ENCODE measurements around the gene TLK1. TPM values are rescaled to one million over a fixed set of nuclear protein-coding genes. Genes with fewer than 3 reads are reported as not detected.

The TLK1 gene
- total and polyA plus RNA-seq, 9 of the 15 experiments (the other 6 are each of a cell fraction or from before 2014, with no cell fraction given) = 20.2 to 101 (median 40.5) TPM

DNA sequence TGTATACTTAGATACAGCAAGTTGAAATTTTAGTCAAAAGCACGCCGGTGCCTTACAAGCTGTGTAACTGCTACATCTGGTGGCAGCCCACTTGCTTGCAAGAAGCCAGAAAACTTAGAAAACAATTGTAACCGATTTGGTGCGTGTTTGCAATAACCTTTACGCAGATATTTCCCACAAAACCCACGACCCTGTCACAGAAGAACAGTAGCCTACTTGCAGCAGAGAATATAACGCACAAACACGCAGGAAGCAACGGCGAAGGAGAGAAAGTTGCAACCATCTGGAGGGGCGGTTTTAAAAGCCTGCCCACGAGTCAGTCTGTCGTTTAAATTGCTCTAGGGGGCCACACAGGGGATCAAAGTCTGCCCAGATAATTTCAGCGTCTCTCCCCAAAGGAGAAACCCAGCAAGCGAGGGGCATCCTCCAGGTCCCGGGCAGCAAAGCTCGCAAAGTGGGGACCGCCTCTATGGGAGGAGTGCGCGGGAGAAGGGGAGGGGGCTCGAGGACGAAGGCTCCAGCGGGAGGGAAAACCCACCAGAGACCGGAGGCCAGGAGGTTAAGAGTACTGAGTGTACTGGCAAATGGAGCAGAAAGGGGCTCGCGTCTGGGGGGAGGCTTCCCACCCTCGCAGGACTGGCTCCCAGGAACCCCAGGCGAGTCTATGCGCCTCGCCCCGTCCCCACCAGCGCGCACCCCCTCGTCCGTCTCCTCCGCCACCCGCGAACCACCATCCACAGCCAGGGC lies 1.1 kb downstream of the TLK1 start (continued):
- TF ChIP-seq MEF2D (tag; conservative IDR thresholded peaks at IDR 0.05; ENCODE audit: low read depth) = no peak
- no peak for TF ChIP-seq ZNF174 (CRISPR knock-in tag; IDR thresholded peaks at IDR 0.05)
- TF ChIP-seq RERE (CRISPR knock-in tag; IDR thresholded peaks at IDR 0.05; ENCODE audit: borderline replicate concordance) = no peak
- TF ChIP-seq ZNF282 (CRISPR knock-in tag; IDR thresholded peaks at IDR 0.05) = no peak
- TF ChIP-seq FOXP4 (CRISPR knock-in tag; IDR thresholded peaks at IDR 0.05; ENCODE audit: borderline replicate concordance) = no peak
- TF ChIP-seq IRF1 (CRISPR knock-in tag; IDR thresholded peaks at IDR 0.05; ENCODE audit: borderline replicate concordance) = no peak
- TF ChIP-seq NFRKB (IDR thresholded peaks at IDR 0.05; ENCODE audit: low read depth) = peak; percentile 14
- TF ChIP-seq ZNF347 (CRISPR knock-in tag; IDR thresholded peaks at IDR 0.05; ENCODE audit: low read depth) = no peak
- TF ChIP-seq SMAD3 (CRISPR knock-in tag; conservative IDR thresholded peaks at IDR 0.05) = no peak
- TF ChIP-seq TRIM25 (IDR thresholded peaks at IDR 0.05; ENCODE audit: borderline replicate concordance) = no peak
- no peak for TF ChIP-seq ZNF253 (CRISPR knock-in tag; conservative IDR thresholded peaks at IDR 0.05)
- peak; percentile 18; the same call in 1 of the 2 replicates for TF ChIP-seq TOE1 (IDR thresholded peaks at IDR 0.05; ENCODE audit: borderline replicate concordance)
- TF ChIP-seq TOE1 (CRISPR knock-in tag; IDR thresholded peaks at IDR 0.05; ENCODE audit: borderline replicate concordance, low read depth) = no peak
- 0 out of 2 replicates have a peak, but pooled peaks have one; percentile 21 for TF ChIP-seq RBM14 (IDR thresholded peaks at IDR 0.05; ENCODE audit: borderline replicate concordance, insufficient read depth, low read depth, low read length)
- TF ChIP-seq JUNB (CRISPR knock-in tag; conservative IDR thresholded peaks at IDR 0.05) = no peak

All from K562 (cell line).